GM21367 (cell line): ENCODE data around the gene PLEKHG3.

Experiments used
- ATAC-seq: cut with Tn5 transposase; IDR thresholded peaks from one replicate; pipeline ENCODE4 v1.9.1; 2021; ENCODE audit not compliant: unreplicated experiment

PLEKHG3 gene

DNA sequence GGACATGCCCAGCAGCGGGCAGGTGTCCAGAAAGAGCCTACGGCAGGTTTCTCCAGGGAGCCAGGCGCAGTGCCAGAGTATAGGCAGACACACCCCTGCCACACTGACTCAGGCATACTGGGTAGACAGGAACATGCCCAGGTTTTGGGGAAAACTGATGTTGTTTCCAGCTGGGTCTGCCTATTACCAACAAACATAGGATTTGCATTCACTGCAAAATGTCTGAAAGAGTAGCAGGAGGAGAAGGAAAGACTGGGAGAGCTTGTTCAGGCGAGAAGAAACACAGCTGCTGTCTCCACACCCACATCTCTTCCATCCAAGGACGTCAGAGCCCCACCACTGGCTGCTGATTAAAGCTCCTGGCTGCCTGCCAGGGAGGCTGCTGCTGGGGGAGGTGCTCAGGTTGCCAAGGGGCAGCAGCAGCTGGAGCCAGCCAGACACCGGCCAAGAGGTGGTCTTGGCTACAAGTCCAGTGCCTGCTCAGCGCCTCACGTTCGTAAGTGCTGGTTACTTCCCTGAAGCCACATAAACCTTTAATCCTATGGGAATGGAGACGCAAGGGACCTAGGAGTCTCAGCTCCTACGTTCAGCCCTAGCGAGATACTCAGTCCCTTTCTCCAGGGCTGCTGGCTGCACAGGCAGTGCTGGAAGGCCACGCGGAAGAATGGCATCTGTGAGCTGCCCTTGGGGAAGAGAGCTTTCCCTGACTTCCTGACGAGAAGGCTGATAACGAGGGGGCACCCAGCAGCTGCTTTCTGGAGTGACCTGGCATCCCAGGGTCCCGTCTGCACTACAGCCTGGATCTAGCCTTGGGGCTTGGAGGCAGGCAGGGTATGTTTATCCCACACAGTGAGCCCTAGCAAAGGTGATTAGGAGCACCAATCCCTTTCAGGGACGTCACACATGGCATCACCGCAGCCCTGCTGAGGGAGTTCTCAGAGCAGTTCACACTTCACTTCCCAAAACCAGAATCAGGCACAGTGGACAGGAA is 58.1 kb downstream of the PLEKHG3 start:
- no peak for ATAC-seq

DNA sequence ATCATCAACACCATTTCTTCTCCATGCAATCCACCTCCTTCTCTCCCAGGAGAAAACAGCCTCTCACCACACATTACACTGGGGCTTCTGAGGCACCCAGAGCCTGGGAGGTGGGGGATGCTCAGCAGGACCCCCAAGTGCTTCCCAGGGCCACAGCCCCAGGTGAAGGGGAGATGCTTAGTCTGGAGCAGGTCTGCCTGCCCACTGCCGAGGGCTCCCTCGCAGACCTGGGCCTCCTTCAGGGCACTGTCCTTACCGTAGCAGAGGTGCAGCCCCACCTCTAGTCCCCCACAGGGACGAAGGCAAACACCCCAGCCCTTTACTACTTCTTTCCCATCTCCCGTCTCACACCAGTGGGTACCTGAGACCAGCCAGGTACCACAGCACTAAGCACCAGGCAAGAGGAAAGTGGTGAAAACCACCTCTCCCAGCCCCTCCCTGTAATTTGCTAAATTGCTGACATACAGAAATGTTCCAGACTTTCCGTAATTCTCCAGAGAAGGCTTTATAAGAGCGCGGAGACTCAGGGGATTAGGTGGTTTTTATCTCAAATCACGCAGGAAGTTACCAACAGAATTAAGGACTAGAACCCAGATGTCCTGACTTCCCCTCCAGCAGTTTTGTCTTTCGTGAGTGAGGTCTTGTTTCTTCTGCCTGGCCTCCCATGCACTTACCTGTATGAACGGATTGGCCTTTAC is 59.0 kb downstream of the PLEKHG3 start:
- no peak for ATAC-seq

DNA sequence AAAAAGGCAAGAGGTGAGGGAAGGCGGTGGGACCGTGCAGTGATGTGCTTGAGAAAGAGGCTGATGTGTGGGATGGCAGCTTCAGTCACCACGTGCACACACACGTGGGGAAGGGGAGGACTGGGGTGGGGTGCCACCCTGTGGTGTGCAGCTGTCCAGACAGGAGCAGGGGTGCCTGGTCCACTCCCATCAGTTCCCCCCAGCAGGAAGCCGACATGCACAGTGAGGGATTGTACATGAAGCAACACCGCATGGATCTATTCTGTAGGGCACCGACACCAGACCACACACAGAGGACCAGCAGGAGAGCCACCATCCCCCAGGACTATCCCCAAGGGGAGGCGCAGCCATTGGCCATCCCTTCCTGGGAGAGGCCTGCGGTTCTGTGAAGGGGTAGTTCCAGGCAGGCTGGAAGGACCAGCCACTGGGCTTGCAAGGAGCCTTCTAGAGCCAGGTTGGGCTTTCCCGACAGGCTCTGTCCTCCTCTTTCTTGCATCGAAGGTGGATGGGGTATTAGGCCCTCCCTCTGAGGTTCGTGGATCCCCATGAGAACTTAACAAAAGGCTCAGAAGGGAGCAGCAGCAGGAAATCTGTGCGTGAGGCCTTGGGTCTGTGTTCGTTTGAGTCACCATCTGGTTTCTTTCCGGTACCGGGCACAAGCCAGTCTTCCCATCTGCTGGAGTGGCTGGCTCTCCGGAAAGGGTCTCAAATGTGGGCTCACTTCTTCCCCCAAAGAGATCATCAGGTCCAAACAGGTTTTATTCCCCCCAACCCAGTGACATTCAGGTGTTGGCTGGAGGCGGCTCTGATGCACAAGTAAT is 59.8 kb downstream of the PLEKHG3 start:
- no peak for ATAC-seq

DNA sequence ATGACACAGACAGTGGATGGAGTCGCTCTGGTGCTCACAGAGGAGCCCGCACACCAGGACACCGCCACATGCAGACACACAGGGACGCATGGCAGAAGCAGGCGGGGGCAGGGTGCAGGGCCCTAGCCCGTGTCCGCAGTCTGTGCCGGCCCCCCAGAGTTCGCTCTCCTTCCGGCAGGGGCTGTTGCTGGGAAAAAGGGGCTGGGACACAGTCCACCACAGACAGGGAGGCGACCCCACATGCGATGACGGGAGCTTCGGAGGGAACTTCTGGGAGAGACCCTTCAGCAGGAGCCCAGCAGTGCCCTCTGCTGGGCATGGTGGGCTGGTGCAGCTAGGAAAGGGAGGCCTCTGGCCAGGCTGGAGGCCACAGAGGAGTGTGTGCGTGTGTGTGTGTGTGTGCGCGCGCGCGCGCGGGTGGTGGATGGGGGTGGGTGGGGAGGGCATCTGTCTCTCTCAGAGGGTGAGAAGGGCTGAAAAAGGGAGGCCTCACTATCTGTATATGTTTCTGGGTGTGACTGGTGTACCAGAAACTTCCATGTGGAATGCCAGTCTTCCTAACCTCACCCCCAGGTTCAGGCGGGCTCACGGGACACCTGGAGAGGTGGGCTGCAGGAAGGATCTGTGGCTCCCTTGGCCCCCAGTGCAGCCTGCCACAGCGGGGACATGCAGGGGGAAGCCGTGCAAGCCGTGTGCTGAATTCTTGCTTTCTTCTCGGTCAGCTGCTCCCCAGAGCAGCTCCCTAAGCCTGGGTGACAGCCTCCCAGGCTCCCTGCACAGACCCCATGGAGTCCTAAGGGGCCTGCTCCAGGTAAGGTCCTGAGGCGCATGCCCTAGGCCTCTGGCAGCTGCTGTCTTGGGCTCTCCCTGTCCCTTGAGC is 60.7 kb downstream of the PLEKHG3 start:
- no peak for ATAC-seq

DNA sequence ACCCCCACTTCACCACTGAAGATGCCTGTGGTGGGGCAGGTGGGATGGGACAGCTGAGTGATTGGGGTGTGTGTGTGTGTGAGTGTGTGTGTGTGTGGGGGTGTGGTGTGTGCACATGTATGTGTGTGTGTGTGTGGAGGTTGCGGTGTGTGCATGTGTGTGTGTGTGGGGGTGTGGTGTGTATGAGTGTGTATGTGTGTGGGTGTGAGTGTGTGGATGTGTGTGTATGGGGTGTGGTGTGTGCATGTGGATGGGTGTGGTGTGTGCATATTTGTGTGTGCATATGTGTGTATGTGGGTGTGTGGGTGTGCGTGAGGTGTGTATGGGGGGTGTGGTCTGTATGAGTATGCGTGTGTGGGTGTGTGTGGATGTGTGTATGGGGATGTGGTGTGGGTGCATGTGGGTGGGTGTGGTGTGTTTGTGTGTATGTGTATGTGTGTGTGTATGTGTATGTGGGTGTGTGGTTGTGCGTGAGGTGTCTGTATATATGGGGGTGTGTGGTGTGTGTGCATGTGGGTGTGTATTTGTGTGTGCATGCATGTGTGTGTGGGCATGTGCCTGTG is 61.6 kb downstream of the PLEKHG3 start:
- no peak for ATAC-seq

DNA sequence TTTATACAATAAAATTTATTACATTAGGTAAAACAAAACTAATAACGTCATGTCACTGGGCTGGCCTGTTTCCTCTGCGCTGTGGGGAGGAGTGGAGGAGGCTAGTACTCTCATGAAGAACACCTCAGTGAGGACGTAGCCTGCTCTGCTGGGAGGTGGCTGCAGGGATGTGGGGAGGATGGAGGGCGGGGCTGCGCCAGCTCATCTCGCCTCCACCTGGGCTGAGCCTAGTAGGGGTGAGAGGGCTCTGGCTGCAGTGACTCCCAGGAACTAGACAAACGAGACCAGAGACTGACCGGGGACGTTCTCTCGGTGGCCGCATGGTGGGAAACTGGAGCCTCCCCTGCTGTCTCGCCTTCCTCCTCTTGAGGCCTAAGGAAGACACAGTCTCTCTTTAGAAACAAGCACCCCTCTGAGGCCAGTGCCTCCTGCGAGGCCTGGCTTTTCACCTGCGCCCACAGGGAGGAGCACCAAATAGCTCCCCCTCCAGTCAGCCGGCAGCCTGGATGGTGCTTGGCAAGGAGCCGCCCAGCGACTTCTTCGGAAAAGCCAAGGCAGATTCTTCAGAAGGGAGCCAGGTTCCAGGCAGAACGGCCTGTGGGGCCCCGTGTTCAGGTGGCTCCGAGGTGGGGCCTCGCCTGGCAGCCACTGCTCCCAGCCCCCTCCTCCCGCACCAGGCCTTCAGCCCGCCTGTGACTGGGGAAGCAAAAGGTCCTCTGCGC is 62.4 kb downstream of the PLEKHG3 start:
- ATAC-seq, result no peak

DNA sequence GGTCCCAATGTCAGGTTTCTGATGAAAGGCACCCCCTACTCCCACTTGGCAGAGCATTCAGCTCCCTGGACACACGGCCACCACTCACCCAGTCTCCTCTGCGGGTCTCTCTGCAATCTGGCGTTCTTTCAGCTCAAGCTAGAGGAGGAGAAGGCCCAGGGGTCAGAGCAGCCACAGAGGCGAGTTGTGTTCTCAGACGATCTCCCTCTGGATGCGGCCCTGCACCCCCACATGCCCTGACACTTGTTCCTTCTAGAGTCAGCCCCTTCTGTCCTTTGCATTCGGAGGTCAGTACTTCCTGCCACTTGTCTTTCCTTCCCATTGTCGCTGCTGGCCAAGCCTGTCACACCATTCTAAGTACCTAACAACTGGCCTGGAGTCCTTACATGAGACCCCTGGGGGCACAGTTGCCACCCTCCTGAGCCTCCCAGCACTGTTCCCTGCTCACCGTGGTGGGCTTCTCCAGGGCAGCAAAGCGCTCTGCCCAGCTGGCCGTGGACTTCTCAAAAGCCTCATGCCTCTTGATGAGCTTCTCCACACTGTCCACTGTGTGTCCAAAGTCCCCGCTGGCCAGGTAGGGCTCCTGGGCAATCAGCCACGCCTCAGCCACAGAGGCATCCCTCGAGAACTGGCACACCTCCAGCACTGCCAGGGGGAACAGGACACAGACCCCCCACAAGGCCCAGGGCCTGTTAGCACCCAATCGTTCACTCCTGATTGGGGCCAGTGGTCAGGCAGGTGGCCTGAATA is 63.2 kb downstream of the PLEKHG3 start:
- no peak for ATAC-seq

DNA sequence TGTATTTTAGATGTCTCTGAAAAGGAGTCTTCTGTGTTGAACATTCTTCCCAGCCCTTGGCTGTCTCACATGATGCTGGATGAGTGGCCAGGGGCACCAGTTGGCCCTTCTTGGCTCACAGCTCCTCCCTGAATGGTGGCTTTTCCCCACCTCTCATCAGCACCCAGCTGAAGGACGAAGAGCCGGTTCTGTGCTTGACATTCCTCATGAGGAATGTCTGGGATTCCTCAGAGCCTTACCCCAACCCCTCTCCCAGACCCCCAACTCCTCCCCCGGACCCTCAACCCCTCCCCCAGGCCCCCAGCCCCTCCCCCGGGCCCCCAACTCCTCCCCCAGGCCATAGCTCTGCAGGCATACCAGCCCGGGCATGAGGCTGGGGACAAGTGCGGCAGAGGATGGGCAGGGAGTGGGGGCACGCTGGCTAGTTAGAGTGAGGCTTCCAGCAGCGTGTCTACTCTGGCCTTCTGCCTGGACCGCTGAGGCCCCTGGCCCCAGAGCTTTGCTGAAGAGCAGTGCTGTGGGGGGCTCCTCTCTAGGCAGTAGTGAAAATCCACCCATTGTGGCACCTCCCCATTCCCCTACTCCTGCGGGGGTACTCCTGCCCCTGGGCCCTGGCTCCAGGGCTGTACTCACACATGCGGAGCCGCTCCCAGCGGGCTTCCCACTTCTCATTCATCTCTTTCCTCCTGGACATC is 64.3 kb downstream of the PLEKHG3 start:
- no peak for ATAC-seq

DNA sequence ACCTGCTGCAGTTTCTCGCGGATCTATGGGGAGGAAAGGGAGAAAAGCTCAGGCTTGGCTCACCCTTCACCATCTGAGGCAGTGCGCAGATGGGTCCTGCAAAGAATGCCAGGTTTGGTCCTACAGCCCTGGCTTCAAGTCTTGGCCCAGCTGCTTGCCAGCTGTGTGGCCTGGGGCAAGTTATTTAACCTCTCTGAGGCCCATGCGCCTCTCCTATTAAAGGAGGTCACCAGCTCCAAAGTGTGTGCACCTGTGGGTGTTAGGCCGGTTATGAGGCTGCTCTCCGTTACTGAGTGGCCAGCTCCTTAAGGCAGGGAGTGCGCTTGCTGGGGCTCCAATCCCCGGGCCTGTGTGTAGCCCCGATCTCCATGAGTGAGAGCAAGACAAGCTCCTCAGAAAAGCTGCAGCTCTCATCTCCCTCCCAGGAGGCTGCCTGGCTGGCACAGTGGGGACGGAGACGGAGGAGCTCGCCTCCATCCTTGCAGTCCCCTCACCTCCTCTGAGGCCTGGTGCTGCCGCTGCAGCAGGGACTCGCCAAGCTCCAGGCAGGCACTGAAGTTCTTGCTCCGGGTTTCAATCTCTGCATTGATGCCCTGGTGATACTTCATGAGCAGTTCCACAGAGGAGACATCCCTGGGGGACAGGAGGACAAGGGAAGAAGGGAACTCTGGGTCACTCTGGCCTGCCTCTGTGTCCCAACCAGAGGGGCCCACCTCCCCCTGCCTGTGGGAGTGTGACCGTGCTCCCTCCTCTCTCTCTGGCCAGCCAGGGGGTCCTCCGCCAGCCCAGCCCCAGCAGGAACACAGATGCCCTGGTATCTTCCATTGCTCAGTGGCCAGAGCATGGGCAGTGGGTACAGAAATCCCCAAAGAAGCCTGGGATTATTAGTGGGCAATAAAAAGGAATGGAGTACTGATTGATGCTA is 65.1 kb downstream of the PLEKHG3 start:
- no peak for ATAC-seq

DNA sequence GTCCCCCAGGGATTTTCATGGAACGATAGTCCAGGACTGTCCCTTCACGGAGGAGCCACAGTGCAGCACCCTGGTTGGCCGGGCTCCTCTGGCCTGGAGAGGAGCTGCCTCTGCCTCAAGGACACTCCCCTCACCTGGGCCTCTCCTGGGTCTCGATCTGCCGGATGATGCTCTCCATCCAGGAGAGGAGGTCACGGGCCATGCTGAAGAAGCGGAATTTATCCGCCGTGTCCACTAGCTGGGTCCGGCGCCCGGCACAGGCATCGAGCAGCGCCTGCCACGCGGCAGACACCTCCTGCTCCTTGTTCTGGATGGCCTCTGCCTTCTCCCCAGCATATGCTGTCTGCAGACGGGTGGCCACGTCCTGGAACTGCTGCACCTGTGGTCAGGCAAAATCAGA is 66.5 kb downstream of the PLEKHG3 start:
- no peak for ATAC-seq

DNA sequence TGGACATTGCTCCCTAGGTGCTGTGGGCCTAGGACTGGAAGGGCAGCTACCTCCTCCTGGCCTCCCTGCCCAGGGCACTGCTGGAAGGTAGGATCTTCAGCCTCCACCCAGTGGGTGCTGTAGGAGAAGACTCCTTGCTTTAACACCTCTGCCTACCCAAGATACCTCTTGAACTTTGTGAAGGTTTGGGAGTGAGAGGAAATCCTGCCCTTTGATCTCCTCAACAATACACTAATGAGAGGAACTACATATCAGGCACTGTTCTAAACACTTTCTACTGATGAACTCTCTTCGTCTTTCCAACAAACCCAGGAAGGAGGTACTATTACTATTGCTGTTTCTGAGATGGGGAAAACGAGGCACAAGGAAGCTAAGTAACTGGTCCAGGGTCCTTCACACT is 66.9 kb downstream of the PLEKHG3 start:
- no peak for ATAC-seq

DNA sequence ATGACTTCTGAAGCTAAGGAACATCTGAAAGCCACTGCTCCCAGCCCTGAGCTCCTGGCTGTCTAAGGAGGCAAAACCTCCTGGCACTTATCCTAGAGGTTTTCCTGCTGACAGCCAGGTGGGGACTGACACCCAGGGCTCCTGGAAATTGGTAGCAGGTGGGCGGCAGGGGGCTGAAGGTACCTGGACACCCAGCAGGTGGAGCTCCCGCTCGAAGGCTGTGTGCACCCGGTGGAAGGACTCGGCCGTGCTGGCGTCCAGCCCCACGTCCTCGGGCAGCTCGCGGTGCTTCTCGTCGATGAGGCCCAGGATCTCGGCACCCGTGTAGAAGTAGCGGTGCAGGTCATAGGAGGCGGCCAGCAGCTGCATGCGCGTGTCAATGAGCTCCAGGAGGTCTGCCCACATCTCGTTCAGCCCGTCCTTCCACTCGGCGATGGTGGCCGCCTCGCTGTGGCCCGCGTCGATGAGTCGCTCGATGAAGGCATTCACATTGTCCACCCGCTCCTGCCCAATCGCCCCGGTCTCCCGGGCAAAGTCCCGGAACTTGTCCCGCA is 68.2 kb downstream of the PLEKHG3 start:
- no peak for ATAC-seq

DNA sequence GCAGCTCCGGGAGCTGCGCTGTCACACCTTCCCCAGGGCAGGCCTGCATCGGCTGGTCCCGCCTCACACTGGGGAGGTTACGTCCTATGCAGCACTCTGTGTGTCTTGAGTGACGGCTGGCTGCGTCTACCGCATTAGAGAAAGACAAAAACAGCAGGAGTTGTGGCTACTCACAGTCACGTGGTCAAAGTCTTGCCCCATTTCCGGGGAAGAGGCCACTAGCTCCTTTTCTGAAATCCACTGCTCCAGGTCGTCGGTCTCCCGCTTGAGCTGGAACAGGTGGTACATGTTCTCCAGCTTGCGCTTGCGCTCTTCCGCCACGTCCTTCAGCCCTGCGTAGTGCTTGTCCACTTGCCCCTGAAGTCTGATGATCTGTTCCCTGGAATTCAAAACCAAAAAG is 68.8 kb downstream of the PLEKHG3 start:
- ATAC-seq, result no peak

DNA sequence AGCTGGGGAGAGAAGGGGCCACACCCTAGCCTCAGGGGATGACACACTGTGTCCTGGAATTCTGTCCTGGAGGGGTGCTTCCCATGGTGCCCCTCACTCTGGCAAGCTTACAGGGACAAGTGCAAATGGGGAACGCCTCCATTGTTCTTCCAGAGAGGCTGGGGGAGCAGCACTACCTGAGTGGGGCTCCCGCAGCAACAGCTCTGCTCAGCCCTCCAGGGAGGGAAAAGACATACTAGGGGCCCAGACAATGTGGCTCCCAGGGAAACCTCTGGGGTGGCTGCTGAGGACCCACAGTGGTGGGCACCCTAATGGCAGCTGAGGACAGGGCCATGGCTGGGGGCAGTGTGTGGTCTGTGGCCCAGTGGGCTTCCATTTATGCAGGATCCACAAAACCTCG is 69.4 kb downstream of the PLEKHG3 start:
- no peak for ATAC-seq

DNA sequence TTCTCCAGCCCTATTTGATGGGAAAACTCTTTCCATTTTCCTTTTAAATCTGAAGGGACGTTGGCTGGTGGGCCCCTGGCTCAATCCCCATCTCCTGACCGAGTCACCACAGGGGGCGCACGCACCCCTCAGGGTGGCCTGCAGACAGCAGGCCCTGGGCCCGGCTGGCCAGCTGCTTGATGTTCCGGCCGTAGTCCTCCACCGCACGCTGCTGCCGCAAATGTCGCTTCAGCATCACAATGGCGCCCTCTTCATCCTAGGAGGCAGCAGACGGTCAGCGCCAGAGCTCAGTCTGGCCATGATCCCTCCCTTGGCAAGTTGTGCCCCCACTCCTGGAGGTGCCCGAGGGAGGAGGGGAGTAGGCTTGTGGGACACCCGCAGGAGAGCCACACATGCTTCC is 70.0 kb downstream of the PLEKHG3 start:
- ATAC-seq, result no peak

DNA sequence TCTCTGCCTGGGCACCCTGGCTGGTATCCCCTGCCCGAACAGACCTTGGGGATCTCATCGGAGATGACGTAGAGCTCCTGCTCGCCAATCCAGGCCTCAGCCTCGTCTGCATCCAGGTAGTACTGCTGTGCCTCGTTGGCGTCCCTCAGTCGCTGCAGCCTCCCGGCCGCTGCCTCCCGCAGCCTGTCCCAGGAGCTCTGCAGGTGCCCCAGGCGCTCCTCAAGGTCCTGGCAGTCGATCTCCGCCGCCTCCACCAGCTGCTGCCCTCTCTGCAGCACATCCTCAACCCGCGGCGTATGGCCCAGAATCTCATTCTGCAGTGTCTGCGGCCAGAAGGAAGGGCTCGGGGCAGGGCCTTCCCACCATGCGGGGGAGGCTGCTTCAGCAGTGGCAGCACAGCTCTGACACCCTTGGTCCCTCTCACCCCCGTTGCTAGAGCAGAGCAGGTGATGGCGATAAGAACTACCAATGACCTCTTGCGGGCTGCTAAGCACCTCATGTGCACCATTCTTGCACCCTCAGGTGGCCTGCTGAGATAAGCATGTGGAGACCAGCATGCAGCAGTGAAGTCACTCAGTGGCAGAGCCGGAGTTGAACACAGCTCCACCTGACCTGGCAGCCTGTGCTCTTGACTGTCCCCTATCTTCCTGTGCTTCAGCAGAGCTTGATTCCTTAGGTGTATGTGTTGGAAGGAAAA is 71.0 kb downstream of the PLEKHG3 start:
- ATAC-seq, result no peak
